GM12875 (cell line): ENCODE results near the gene SLC8A1.

Source experiments
- H3K4me3 ChIP-seq: one replicate; pipeline ENCODE4 v1.5.1; 2011; ENCODE audit warnings: low read depth, low read length, control low read depth
- TF ChIP-seq, protein P1 (sequence below): IDR thresholded peaks from 2 replicates; pipeline ENCODE4 v1.5.1; 2011; ENCODE audit warnings: low read depth, mild to moderate bottlenecking, control low read depth, inconsistent platforms, low read length, moderate library complexity, borderline replicate concordance; ENCODE audit not compliant: insufficient read depth

SLC8A1 gene

DNA sequence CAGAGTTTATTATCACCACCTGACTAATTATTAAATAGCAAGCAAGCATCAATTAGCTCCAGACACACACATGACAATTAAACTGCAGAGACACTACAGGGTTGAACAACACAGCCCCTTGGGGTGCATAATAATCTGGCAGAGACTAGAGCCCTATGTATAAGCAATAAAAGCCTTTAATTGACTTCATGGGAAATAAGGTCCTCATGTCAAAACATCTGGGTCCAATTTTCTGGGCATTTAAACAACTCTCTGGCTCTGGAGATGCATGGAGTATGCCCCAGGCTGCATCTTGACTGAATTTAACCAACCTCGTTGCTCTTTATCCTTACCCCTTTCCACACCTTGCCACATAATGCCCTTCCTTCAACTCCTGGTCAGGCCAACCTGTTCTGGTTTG lies 402.1 kb downstream of the SLC8A1 start:
- H3K4me3 ChIP-seq = no peak overlapping the region
- TF ChIP-seq, protein P1, sequence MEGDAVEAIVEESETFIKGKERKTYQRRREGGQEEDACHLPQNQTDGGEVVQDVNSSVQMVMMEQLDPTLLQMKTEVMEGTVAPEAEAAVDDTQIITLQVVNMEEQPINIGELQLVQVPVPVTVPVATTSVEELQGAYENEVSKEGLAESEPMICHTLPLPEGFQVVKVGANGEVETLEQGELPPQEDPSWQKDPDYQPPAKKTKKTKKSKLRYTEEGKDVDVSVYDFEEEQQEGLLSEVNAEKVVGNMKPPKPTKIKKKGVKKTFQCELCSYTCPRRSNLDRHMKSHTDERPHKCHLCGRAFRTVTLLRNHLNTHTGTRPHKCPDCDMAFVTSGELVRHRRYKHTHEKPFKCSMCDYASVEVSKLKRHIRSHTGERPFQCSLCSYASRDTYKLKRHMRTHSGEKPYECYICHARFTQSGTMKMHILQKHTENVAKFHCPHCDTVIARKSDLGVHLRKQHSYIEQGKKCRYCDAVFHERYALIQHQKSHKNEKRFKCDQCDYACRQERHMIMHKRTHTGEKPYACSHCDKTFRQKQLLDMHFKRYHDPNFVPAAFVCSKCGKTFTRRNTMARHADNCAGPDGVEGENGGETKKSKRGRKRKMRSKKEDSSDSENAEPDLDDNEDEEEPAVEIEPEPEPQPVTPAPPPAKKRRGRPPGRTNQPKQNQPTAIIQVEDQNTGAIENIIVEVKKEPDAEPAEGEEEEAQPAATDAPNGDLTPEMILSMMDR = no peak

DNA sequence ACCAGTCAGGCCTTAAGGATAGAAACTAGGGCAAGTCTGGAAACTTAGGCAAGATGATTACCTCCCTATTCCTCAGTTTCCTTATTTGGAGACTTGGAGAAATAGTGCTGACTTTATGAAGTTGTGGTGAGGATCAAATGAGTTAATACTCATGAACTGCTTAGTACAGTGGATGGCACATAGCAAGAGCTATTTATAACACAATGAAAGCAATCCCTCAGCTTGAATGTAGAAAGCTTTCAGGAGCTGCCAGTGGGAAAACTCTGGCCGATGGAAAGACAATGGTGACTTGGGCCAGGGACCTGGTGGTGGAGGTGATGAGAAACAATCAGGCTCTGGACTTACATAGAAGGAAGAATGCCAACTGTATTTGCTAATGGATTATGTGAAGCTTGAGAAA lies 403.4 kb downstream of the SLC8A1 start:
- no peak overlapping the region for H3K4me3 ChIP-seq
- TF ChIP-seq, protein P1 = no peak

DNA sequence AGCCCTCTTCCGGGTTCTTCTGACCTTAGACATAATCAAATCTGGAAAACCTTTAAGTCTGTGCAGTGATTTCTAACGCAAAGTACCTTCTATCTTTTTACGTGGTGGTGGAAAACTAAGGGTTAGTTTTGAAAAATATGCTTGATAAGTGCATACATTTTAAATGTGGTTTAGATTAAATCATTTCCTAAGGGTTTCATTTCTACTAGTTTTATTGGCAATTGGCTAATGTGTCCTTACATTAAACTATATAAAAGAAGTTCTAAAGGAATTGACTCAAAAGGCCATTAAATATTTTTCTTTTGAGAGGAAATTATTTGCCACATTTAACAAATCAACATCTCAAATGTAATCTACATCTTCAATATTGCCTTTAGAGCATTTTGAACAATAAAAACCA lies 404.5 kb downstream of the SLC8A1 start:
- TF ChIP-seq, protein P1 = no peak
- H3K4me3 ChIP-seq = no peak overlapping the region
